MM.1S (cell line): Measurements from ENCODE around the gene RPL10A.

Experiments used
- CTCF ChIP-seq: fragments of 300-600 bp; sonication (generic); IDR thresholded peaks from 2 replicates; pipeline ENCODE4 v1.5.1; 2016; ENCODE audit warnings: antibody characterized with exemption, low read length, mixed read lengths
- EZH2 ChIP-seq: fragments of 300-600 bp; sonication (generic); optimal IDR thresholded peaks from 2 replicates; pipeline ENCODE3; 2017; ENCODE audit warnings: low read depth, mild to moderate bottlenecking, antibody characterized with exemption, low read length, mixed read lengths
- EZH2phosphoT487 ChIP-seq: fragments of 300-600 bp; sonication (generic); IDR thresholded peaks from 2 replicates; pipeline ENCODE4 v1.6.1; 2018; ENCODE audit warnings: antibody characterized with exemption, low read length

GRCh38 chr6:35499372-35499771 lies 31.2 kb downstream of the RPL10A start:
- no peak for TF ChIP-seq CTCF
- no peak for TF ChIP-seq EZH2
- no peak for TF ChIP-seq EZH2phosphoT487
